Endothelial cell of umbilical vein (primary cell): ENCODE measurements around the gene TIMM17A. TPM values are rescaled to one million over a fixed set of nuclear protein-coding genes. Genes with fewer than 3 reads are reported as not detected.

Experiments
- BruUV-seq: library from RNA; stranded (reverse); fragments of 400-500 nt; replicated peaks from 2 replicates; lab custom pipeline; 2021; lab: Mats Ljungman, UMichigan
- CTCF ChIA-PET: fragments of 300-600, 350-600 bp; sonication (Branson Sonifier 250); formaldehyde crosslinking; loops from one replicate; lab custom pipeline; 2021; ENCODE audit warnings: antibody characterized with exemption, inconsistent platforms; lab: Charles Lee
- POLR2A ChIA-PET: fragments of 300-600, 350-600 bp; sonication (Branson Sonifier 250); formaldehyde crosslinking; loops from one replicate; lab custom pipeline; 2021; ENCODE audit warnings: antibody characterized with exemption, inconsistent platforms; lab: Charles Lee
- DNase-seq: peaks from one replicate; pipeline ENCODE4 v3.0.0-alpha.2; 2011; ENCODE audit warnings: low read depth, low spot score
- FAIRE-seq: peaks from 2 replicates; lab custom pipeline; 2011; peaks lifted over from hg19 to GRCh38; lab: Jason Lieb, UNC
- H2AFZ ChIP-seq: 2 replicates; pipeline ENCODE4 v1.6.0; 2012; ENCODE audit warnings: low read depth, low read length, control low read depth, inconsistent platforms
- H3K27ac ChIP-seq: 2 replicates; pipeline ENCODE4 v1.5.1; 2011; ENCODE audit warnings: low read depth, mild to moderate bottlenecking, control low read depth, low read length, moderate library complexity; ENCODE audit not compliant: insufficient read depth
- H3K27me3 ChIP-seq, 2 experiments: 2 replicates each; pipeline versions ENCODE4 v1.6.0 to v1.6.1; 2011; ENCODE audit warnings: low read length in 2 of 2, mixed read lengths in 1 of 2; ENCODE audit not compliant: control insufficient read depth in 2 of 2, insufficient read depth in 2 of 2
- H3K36me3 ChIP-seq, 2 experiments: 2 replicates in 1 of 2; 3 replicates in 1 of 2; pipeline ENCODE4 v1.5.1; 2011; ENCODE audit warnings: low read length in 2 of 2, mild to moderate bottlenecking in 1 of 2, moderate library complexity in 1 of 2; ENCODE audit not compliant: control insufficient read depth in 2 of 2, insufficient read depth in 2 of 2; ENCODE audit errors: extremely low read depth in 1 of 2
- H3K4me1 ChIP-seq: 3 replicates; pipeline ENCODE4 v1.5.1; 2011; ENCODE audit warnings: mild to moderate bottlenecking, low read length; ENCODE audit not compliant: control insufficient read depth, insufficient read depth; ENCODE audit errors: extremely low read depth
- H3K4me2 ChIP-seq: 2 replicates; pipeline ENCODE4 v1.6.1; 2011; ENCODE audit warnings: low read length, control low read depth, mixed read lengths; ENCODE audit not compliant: insufficient read depth
- H3K4me3 ChIP-seq, 3 experiments: fragments of 200-600 bp in 1 of 3; sonication (generic), shearing (Covaris generic) in 1 of 3; replicated peaks in 1 of 3; 2 replicates each; pipeline ENCODE4 v1.5.1; 2011 to 2016; ENCODE audit warnings: control low read depth in 3 of 3, low read length in 3 of 3, mild to moderate bottlenecking in 2 of 3, inconsistent platforms in 1 of 3, low read depth in 1 of 3, moderate library complexity in 1 of 3; ENCODE audit not compliant: insufficient read depth in 1 of 3
- H3K79me2 ChIP-seq: 2 replicates; pipeline ENCODE4 v1.6.0; 2012; ENCODE audit warnings: low read length, inconsistent platforms; ENCODE audit not compliant: control insufficient read depth, insufficient read depth
- H3K9ac ChIP-seq: replicated peaks from 2 replicates; pipeline ENCODE3; 2011; ENCODE audit warnings: low read length, control low read depth; ENCODE audit not compliant: insufficient read depth; ENCODE audit errors: extremely low read depth
- H3K9me1 ChIP-seq: replicated peaks from 3 replicates; pipeline ENCODE4 v1.6.0; 2011; ENCODE audit warnings: mild to moderate bottlenecking, low read length; ENCODE audit not compliant: control insufficient read depth, insufficient read depth; ENCODE audit errors: extremely low read depth
- H3K9me3 ChIP-seq: replicated peaks from 2 replicates; pipeline ENCODE4 v1.5.1; 2012; ENCODE audit warnings: low read length, inconsistent platforms; ENCODE audit not compliant: control insufficient read depth, insufficient read depth
- H4K20me1 ChIP-seq: replicated peaks from 2 replicates; pipeline ENCODE3; 2011; ENCODE audit warnings: mild to moderate bottlenecking, low read length; ENCODE audit not compliant: control insufficient read depth, insufficient read depth; ENCODE audit errors: extremely low read depth
- CTCF ChIP-seq, 2 donors: IDR thresholded peaks; 1 replicate in 1 of 2; 2 replicates in 1 of 2; pipeline ENCODE4 v1.5.1; 2011; ENCODE audit warnings: low read length in 2 of 2, mild to moderate bottlenecking in 2 of 2, moderate library complexity in 2 of 2, control low read depth in 1 of 2, inconsistent platforms in 1 of 2, low read depth in 1 of 2; ENCODE audit not compliant: insufficient read depth in 1 of 2; ENCODE audit errors: extremely low read depth in 1 of 2
- EZH2 ChIP-seq: IDR thresholded peaks from 2 replicates; pipeline ENCODE4 v1.6.1; 2012; ENCODE audit warnings: borderline replicate concordance, low read depth, mild to moderate bottlenecking, moderate library complexity, low read length, inconsistent platforms; ENCODE audit not compliant: severe bottlenecking
- FOS ChIP-seq: IDR thresholded peaks from 2 replicates; pipeline ENCODE4 v1.6.1; 2011; ENCODE audit warnings: mild to moderate bottlenecking, low read length, moderate library complexity, borderline replicate concordance; ENCODE audit not compliant: insufficient read depth
- GATA2 ChIP-seq: IDR thresholded peaks from 2 replicates; pipeline ENCODE4 v1.7.0; 2011; ENCODE audit warnings: low read depth, mild to moderate bottlenecking, moderate library complexity, mixed read lengths, low read length; ENCODE audit not compliant: insufficient read length, insufficient read depth
- JUN ChIP-seq: IDR thresholded peaks from 2 replicates; pipeline ENCODE4 v1.6.1; 2011; ENCODE audit warnings: borderline replicate concordance, low read depth; ENCODE audit not compliant: insufficient read length, insufficient read depth
- MAX ChIP-seq: IDR thresholded peaks from 2 replicates; pipeline ENCODE4 v1.6.1; 2011; ENCODE audit not compliant: insufficient read depth, insufficient read length
- MYC ChIP-seq: IDR thresholded peaks from one replicate; pipeline ENCODE4 v1.6.1; 2011; ENCODE audit warnings: mild to moderate bottlenecking, low read depth, low read length
- POLR2A ChIP-seq: IDR thresholded peaks from 2 replicates; pipeline ENCODE4 v1.6.1; 2012; ENCODE audit warnings: low read depth, mild to moderate bottlenecking, control low read depth, low read length
- POLR2AphosphoS5 ChIP-seq: IDR thresholded peaks from 2 replicates; pipeline ENCODE4 v1.6.1; 2012; ENCODE audit warnings: low read depth, mild to moderate bottlenecking, control low read depth, low read length, moderate library complexity; ENCODE audit not compliant: insufficient read depth
- dilution Hi-C: fragments of 300-500 bp; cut with MboI; formaldehyde crosslinking; loops from one replicate; pipeline ENCODE4 v1.15.0; 2019; ENCODE audit warnings: low sequenced_read_pairs; ENCODE audit not compliant: extremely low pct_ligation_motif_present
- intact Hi-C: fragments of 100-400 bp; cut with micrococcal nuclease; formaldehyde crosslinking; loops from one replicate; pipeline ENCODE4 v1.10.0; 2022
- polyA plus RNA-seq, 4 experiments: library from polyadenylated mRNA; depleted of rRNA in 3 of 4; stranded (reverse) in 3 of 4; unstranded in 1 of 4; fragments of >200 nt; gene quantifications; 2 replicates each; pipeline versions ENCODE4 v1.2.1 to v1.2.3, GENCODE V29; 2011 to 2012; ENCODE audit warnings: missing spikeins in 1 of 4
- total RNA-seq: library from RNA; stranded (reverse); gene quantifications from 2 replicates; pipeline ENCODE4 v1.2.3, GENCODE V29; 2021

Gene TIMM17A
- total and polyA plus RNA-seq, 2 donors (not counting 3 experiments of a cell fraction or from before 2014, with no cell fraction given): 57.9 to 105 TPM

GRCh38 chr1:202017749-202018467 lies 62.6 kb downstream of the TIMM17A start:
- Histone ChIP-seq H3K27me3 (peaks cover 5 to 10% of the 10 kb centered on the region in 2 experiments), H3K9ac (no peak overlapping the region), H3K36me3 (no peaks in the 10 kb centered on the region), H3K4me3 (no peak overlapping the region), H3K4me1 (no peaks in the 10 kb centered on the region), H2AFZ (no peak overlapping the region), H3K79me2 (no peaks in the 10 kb centered on the region), H3K9me3 (no peaks in the 10 kb centered on the region), H3K27ac (no peak overlapping the region), H3K4me2 (no peak overlapping the region), H4K20me1 (no peaks in the 10 kb centered on the region), H3K9me1 (no peaks in the 10 kb centered on the region)
- POLR2A ChIA-PET: no interaction called here
- intact Hi-C loops: no loop called here
- TF ChIP-seq CTCF (IDR thresholded peaks at IDR 0.05; ENCODE audit: extremely low read depth in 1 of 2, insufficient read depth in 1 of 2, low read depth in 1 of 2, low read length in 2 of 2) (no peak), MYC (no peak), JUN (no peak), POLR2A (no peak), FOS (no peak), EZH2 (no peak), MAX (no peak), GATA2 (no peak), POLR2AphosphoS5 (no peak)
- no TSS peak for BruUV-seq
- CTCF ChIA-PET: interaction anchor here (1.1 to 1.4 kb wide), 3 partner anchors 10 to 100 kb away, joined by 3 to 6 read pairs (median 6); no protein-coding TSS in a partner anchor
- FAIRE-seq (no peak), DNase-seq (no peak)
- dilution Hi-C loops: no loop called here
